NCI-H2171 treated with DMSO at 0.1 percent for 48 hours (cell line): Measurements from ENCODE around the gene DHX15.

Experiments
- DNase-seq: peaks from one replicate; lab custom pipeline; 2025; lab: John Stamatoyannopoulos, UW

The DHX15 gene

GRCh38 chr4:24582235-24582832, 2.0 kb downstream of the DHX15 start:
- DNase-seq: no peak

DNA sequence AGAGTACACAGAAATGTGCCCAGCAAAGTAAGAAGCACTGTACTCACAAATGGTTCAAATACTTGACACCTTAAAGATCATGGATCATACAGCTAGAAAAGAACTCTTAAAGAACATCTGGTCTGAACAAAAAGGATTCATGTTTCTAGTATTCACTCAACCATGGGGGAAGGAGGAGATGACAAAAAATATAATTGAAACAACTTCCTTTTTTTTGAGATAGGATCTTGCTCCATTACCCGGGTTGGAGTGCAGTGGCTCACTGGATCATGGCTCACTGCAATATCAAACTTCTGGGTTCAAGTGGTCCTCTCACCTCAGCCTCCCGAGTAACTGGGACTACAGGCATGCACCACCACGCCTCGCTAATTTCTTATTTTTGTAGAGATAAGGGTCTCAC, 6.0 kb downstream of the DHX15 start:
- DNase-seq: no peak

- no peak for DNase-seq
These were observed 8.1 kb downstream of the DHX15 start for GRCh38 chr4:24576276-24576675.

GRCh38 chr4:24574236-24574635, 10.1 kb downstream of the DHX15 start:
- DNase-seq: no peak

DNA sequence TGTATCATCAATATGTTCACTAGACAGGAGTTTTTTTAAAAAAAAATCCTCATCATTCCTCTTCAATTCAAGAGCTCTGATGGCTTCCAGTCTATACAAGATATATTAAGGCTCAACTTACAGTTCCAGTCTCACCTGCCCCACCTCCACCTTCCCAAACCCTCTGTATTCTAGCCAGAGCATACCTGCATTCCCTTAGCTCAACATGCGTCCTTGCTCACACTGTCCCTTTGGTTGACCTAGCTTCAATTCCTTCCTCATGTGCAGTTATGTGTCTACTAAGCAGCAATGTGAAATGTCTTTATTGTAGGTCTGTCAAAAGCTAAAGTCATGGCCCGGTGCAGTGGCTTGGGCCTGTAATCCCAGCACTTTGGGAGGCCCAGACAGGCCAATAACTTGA, 10.8 kb downstream of the DHX15 start:
- DNase-seq: no peak

DNA sequence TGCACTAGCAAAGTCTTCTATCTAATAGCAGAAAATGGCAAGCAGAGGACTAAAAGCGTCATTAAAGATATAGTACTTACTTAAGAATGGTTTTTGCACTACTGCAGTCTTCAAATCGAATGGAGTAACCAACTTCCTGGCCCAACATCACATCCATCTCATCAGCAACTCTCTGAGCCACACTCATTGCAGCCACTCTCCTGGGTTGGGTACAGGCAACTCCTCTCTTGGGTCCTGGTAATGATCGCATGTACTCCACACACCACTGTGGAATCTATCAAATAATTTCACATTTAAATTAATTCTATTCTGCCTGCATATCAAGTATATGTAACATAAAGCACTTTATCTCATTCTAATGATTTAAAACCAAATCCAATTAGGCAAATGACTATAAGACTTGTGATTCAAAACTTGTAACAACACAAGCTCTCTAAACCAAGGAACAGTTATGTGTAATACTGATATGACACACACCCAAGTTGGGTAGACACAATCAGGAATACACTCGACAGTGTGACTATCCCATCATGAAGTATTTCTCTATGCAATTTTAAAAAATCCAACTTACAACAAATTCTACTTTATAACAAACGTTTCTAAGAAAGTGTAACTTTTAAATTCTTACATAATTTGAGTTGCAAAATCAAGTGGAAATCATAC, 13.6 kb downstream of the DHX15 start:
- DNase-seq: no peak

DNA sequence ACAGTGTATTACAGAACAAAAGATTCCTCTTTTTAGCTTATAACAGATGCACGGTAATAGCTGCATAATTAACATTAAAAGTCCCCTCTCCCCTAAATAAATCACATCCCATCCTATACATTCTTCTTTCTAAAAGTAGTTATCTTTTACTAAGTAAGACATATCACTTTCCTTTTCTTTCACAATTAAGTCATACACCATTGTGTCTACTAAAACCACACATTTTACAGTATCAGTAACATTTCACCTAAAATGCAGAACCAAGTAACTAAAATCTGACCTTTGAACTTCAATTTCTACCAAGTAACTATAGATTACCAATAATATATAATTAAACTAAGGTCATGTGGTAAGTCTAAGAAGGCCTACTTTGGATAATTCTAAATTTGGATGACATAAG, 14.2 kb downstream of the DHX15 start:
- no peak for DNase-seq

DNA sequence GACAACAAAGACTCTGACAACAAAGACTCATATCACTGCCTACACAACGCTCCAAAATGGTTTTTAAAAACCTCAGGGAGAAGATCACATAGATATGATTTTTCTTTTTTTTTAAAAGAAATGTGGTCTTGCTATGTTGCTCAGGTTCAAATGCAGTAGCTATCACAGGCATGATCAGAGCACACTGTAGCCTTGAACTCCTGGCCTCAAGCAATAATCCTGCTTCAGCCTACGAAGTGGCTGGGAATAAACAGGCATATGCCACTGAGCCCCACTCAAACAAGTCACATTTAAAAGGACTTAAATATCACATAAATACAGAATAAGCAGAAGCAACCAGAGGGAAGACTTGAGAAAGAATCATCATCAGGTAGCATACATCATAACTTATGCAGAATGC, 14.7 kb downstream of the DHX15 start:
- no peak for DNase-seq

DNA sequence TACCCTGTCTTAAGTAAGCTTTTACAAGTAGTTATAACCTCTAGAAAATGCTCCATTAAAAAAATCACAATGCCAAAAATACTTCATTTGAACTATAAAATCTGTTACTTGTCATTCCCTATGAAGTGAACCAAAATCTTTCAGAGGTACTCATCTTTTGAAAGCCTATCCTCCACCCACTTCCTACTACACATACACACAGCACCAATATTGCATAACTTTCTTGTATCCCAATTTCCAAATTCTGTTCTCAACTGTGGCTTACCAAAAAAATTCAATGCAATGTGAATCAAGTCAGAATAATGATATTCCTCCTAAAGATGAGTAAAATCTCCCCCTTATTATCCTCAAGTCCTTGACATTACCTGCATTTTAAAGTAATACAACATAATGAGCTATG, 15.9 kb downstream of the DHX15 start:
- no peak for DNase-seq

DNA sequence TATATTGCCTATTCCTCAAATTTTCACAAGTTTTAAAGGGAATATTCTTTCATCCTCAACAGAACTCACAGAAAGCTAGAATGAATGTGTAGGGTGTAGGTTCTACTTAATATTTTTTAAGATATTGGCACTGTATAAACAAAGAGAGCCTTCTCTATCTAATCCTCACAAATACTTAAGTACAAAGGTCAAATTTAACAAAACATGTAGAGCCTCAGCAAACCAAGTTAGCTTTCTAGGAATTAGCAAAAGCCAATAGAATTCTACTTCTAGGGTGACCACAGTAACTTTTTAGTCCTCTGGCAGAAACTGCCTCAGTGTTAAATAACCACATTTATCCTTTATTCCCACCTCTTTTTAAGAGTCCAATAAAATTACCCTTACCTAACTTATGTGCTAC, 19.3 kb downstream of the DHX15 start:
- DNase-seq: no peak

DNA sequence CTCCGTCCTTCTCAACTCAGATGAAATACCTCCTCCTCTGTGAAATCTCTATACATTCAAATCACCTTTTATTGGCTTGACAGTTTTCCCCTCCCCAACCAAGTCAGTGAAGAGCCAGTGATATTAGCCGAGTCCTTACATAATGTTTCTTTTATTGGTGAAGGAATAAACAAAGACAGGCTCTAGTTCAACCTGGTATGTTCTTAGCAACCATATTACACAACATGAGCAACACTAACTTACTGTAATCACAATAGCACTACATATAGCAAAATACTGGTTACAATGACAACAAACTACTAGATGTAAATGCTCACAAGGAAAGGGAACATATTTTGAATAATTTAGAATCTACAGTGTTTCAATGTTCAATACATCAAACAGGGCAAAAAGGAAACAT, 19.9 kb downstream of the DHX15 start:
- no peak for DNase-seq

DNA sequence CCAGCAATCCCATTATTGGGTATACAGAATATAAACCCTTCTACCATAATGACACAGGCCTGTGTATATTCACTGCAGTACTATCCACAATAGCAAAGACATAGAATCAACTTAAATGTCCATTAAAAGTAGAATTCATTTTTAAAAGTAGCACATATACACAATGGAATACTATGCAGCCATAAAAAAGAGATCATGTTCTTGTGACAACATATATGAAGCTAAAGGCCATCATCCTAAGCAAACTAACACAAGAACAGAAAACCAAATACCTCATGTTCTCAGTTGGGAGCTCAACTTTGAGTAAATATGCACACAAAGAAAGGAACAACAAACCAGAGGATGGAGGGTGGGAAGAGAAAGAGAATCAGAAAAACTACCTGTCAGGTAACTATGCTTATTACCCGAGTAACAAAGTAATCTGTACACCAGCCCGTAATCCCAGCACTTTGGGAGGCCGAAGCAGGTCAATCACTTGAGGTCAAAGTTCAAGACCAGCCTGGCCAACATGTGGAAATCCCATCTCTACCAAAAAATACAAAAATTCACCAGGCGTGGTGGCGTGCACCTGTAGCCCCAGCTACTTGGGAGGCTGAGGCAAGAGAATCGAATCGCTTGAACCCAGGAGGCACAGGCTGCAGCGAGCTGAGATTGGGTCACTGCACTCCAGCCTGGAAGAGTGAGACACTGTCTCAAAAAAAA, 22.8 kb downstream of the DHX15 start:
- no peak for DNase-seq

DNA sequence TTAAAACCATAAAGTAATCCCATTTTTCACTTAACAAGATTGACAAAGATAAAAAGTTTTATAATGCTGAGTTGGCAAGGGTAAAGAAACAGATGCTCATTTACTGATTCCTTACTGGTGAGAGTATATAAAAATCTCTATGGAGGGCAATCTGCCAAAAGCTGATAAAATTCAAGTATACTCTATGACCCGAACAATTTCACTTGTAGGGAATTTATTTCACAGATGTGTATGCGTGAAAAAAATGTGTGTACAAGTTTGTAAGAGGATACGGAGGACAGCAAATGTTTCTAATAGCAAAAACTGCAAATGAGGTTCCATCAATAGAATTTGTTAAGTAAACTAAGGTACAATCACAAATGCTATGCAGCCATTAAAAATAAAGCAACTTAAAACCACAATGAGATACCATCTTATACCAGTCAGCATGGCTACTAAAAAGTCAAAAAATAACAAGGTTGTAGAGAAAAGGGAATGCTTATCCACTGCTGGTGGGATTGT, 23.4 kb downstream of the DHX15 start:
- peak; percentile 11 for DNase-seq

DNA sequence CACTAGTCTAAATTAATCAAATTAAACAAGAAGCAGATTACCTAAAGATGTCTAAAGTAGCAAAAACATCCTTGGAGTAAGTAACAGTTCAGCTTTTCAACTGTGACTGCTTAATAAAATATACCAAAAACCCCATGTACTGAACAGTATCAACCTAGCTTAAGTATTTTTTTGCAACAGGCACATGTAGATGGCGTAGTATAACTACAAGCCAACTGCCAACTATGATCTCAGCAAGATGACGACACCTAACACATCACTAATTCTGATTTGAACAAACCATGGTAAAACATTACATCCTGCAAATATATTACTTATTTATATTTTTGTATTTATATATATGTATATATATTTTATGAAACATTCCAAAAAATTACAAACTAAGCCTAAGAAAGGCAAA, 24.5 kb downstream of the DHX15 start:
- no peak for DNase-seq

DNA sequence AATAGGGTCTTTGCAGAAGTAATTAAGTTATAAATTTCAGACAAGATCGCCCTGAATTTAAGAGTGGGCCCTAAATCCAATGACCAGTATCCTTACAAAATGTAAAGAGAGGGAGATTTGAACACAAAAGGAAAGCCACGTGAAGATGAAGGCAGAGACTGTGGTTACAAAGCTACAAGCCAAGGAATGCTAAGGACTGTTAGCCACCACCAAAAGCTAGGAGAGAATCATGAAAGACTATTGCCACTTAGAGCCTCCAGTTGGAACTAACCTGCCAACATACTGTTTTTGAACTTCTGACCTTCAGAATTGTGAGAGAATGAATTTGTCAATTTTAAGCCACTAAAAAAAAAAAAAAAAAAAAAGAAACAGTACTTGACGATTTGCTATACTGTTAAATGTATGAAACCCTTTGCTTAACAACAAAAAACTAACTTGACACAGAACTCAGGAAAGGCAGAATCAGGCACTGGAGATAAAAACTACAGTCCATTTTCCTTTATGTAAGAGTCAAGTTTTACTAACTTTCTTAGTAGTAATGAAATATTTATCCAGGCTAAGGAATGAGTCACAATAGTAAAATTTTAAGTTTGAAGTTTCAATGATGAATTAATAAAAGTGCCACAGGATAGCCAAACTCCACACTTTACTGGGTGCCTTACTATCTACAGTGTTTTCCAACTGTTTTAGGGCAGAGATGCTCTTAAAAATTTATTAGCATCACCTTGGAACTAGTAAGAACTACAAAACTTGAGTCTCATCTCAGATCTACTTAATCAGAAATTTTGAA, 25.1 kb downstream of the DHX15 start:
- DNase-seq: no peak

DNA sequence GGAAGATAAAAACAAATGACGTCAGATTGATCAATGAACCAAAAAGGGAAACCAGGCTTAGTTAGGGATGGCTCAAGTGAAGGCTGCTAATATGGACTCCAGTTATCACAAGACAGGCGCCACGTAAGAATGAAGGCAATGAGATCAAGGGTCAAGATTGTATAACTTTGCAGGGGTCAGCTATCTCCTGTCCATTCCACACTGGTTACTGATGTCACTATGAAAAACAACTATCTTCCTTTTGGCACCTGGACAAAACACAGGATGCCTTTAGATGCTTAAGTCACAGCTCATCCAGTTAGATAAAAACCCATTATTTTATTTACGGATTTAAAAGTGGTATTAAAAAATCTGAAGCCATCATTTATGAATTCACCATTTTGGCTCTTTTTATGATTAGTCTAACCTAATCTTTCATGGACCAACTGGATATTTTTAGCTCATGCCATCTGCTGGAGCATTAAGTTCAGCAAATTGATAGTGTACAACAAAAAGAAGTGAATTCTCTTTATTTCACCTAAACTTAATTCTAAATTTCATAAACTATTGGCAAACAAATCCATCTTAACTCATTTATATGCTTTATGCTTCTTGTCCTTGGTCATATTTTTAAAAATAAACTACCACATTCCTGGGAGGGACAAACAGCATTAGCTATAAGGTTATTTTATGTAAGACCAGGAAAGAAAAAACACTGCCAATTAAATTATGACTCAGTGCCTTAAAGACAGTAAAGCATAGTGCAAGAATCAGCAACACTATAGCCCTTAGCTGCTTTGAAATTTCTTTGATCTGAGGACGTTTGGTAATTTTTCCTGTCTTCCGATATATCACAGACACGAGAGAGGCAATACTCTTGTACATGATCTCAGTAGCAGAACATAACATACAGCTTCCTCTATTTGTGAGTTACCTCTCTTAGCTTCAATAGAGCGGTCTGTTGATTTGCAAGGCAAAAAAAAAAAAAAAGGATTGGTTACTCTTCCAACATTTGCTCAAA, 27.0 kb downstream of the DHX15 start:
- no peak for DNase-seq

DNA sequence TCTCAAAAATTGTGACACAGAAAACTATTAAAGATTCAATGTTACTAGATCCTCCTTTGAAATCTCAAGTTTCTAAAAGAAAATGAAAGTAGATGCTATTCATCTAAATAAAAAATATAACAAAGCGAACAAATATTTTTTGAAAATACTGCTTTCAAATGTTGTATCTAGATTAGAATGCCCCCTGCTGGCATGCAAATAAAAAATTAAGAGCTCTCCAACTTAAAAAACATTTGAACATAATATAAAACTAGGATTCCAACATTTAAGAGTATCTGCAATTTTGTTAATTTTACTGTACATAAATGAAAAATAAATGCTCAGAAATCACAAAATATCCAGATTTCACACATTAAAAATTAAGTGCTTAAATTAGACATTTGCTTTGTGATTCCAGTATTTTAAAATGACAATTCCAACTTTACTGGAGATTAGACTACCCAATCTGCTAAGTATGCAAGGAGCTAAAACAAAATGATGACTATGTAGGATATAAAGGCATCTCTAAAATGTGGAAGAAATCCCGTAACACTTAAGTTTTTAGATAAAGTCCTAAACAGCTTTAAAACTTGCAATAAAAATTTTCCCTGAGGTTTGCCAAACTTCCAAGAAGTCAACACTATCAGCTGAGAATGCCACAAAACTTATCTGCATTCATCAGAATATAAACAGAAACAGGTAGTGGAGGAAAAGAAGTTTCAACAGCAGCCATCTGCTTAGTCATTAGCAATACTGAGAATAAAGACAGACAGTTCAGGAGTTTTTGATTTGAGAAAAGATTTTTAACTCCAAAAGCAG, 32.7 kb downstream of the DHX15 start:
- no peak for DNase-seq

- no peak for DNase-seq
These were observed 33.7 kb downstream of the DHX15 start for GRCh38 chr4:24550441-24551175.

- DNase-seq: no peak
These were observed 36.4 kb downstream of the DHX15 start for GRCh38 chr4:24547979-24548378.
